ENCODE measurements around the gene TRAM2. TPM values are rescaled to one million over a fixed set of nuclear protein-coding genes. Genes with fewer than 3 reads are reported as not detected.

TRAM2 gene
- total and polyA plus RNA-seq, 2 of the 13 experiments (the other 11 are each of a cell fraction or from before 2014, with no cell fraction given): 49.1 to 72.5 TPM

- no peak for TF ChIP-seq RFX5 (IDR thresholded peaks at IDR 0.05; ENCODE audit: low read depth, low read length)
- no peak for TF ChIP-seq USF2 (IDR thresholded peaks at IDR 0.05; ENCODE audit: low read depth, low read length)
- TF ChIP-seq USF2 (CRISPR knock-in tag; IDR thresholded peaks at IDR 0.05; ENCODE audit: borderline replicate concordance): peak; percentile 50; the same call in 1 of the 2 replicates
- TF ChIP-seq ZNF460 (CRISPR knock-in tag; IDR thresholded peaks at IDR 0.05; ENCODE audit: borderline replicate concordance): no peak
- TF ChIP-seq HNRNPK (IDR thresholded peaks at IDR 0.05; ENCODE audit: low read depth, low read length, poor library complexity, severe bottlenecking): no peak
- no peak; the same call in 1 of the 2 replicates for TF ChIP-seq HNF4G (IDR thresholded peaks at IDR 0.05; ENCODE audit: borderline replicate concordance, low read depth, low read length)
- TF ChIP-seq HNF4G (CRISPR knock-in tag; IDR thresholded peaks at IDR 0.05; ENCODE audit: borderline replicate concordance, low read depth): no peak
- no peak for TF ChIP-seq TFE3 (CRISPR knock-in tag; IDR thresholded peaks at IDR 0.05)
- TF ChIP-seq ZNF136 (CRISPR knock-in tag; IDR thresholded peaks at IDR 0.05; ENCODE audit: low read depth): 0 out of 2 replicates have a peak, but pooled peaks have one; percentile 29
- TF ChIP-seq KLF11 (CRISPR knock-in tag; IDR thresholded peaks at IDR 0.05): no peak; the same call in 1 of the 2 replicates
- 0 out of 2 replicates have a peak, but pooled peaks have one; percentile 31 for TF ChIP-seq TMF1 (CRISPR knock-in tag; IDR thresholded peaks at IDR 0.05; ENCODE audit: low read depth)
- TF ChIP-seq HDAC1 (CRISPR knock-in tag; IDR thresholded peaks at IDR 0.05): peak; percentile 38
- 0 out of 2 replicates have a peak, but pooled peaks have one; percentile 28 for TF ChIP-seq NKX3-1 (CRISPR knock-in tag; IDR thresholded peaks at IDR 0.05)
- no peak for TF ChIP-seq BRD4 (CRISPR knock-in tag; IDR thresholded peaks at IDR 0.05)
- TF ChIP-seq ZNF513 (CRISPR knock-in tag; conservative IDR thresholded peaks at IDR 0.05): no peak
- peak; percentile 48; the same call in 1 of the 2 replicates for TF ChIP-seq ZBTB34 (CRISPR knock-in tag; IDR thresholded peaks at IDR 0.05)
- 0 out of 2 replicates have a peak, but pooled peaks have one; percentile 19 for TF ChIP-seq ISL2 (CRISPR knock-in tag; IDR thresholded peaks at IDR 0.05)
- TF ChIP-seq SP1 (IDR thresholded peaks at IDR 0.05): no peak
- 0 out of 2 replicates have a peak, but pooled peaks have one; percentile 31 for TF ChIP-seq SP1 (CRISPR knock-in tag; IDR thresholded peaks at IDR 0.05)
- TF ChIP-seq TGIF2 (CRISPR knock-in tag; IDR thresholded peaks at IDR 0.05): peak; percentile 93
- peak; percentile 37 for TF ChIP-seq ZNF792 (CRISPR knock-in tag; IDR thresholded peaks at IDR 0.05)
- peak; percentile 28; the same call in 1 of the 2 replicates for TF ChIP-seq SALL1 (CRISPR knock-in tag; IDR thresholded peaks at IDR 0.05)
- peak; percentile 31; the same call in 1 of the 2 replicates for TF ChIP-seq BCL6 (CRISPR knock-in tag; IDR thresholded peaks at IDR 0.05)
- no peak for TF ChIP-seq CREBL2 (CRISPR knock-in tag; IDR thresholded peaks at IDR 0.05; ENCODE audit: borderline replicate concordance)
Measured at GRCh38 chr6:52595000-52595795, 18.3 kb upstream of the TRAM2 start (continued).

Data from HepG2 (cell line).